PC-3 (cell line): ENCODE results near the gene MAP2. TPM values are rescaled to one million over a fixed set of nuclear protein-coding genes. Genes with fewer than 3 reads are reported as not detected.
A peak's percentile ranks its signal among the peaks of the same experiment; 100 is the strongest.

Experiments
- ATAC-seq: fragments of 200-7000 bp; cut with Tn5 transposase; 2 replicates; pipeline ENCODE4 v1.9.1; 2020; ENCODE audit warnings: mild to moderate bottlenecking, moderate library complexity
- BruUV-seq: library from RNA; stranded (reverse); fragments of 400-500 nt; replicated peaks from 2 replicates; lab custom pipeline; 2021; lab: Mats Ljungman, UMichigan
- CTCF ChIA-PET: fragments of 300-600 bp; sonication (Branson Sonifier 250); formaldehyde crosslinking; loops from one replicate; lab custom pipeline; 2022; ENCODE audit warnings: antibody characterized with exemption; lab: Charles Lee
- POLR2A ChIA-PET: fragments of 300-600 bp; sonication (Branson Sonifier 250); formaldehyde crosslinking; loops from one replicate; lab custom pipeline; 2022; ENCODE audit warnings: antibody characterized with exemption; ENCODE audit not compliant: unreplicated experiment; lab: Charles Lee
- DNase-seq: peaks from one replicate; pipeline ENCODE4 v3.0.0-alpha.2; 2015
- H2AFZ ChIP-seq: fragments of 300-600 bp; sonication (generic); 2 replicates; pipeline ENCODE4 v1.6.0; 2016; ENCODE audit warnings: antibody characterized with exemption, low read length
- H3F3A ChIP-seq: fragments of 300-600 bp; sonication (generic); one replicate; pipeline ENCODE4 v1.6.0; 2017; ENCODE audit warnings: antibody characterized with exemption, low read length, control low read depth, mild to moderate bottlenecking; ENCODE audit not compliant: unreplicated experiment
- H3K27ac ChIP-seq: fragments of 300-600 bp; sonication (generic); 2 replicates; pipeline ENCODE4 v1.5.1; 2016; ENCODE audit warnings: mild to moderate bottlenecking, low read length
- H3K27me3 ChIP-seq: fragments of 300-600 bp; sonication (generic); 2 replicates; pipeline ENCODE4 v1.6.1; 2016; ENCODE audit warnings: low read length, mixed read lengths
- H3K36me3 ChIP-seq: fragments of 300-600 bp; sonication (generic); 2 replicates; pipeline ENCODE4 v1.6.1; 2016; ENCODE audit warnings: low read depth, mixed run types, low read length, mixed read lengths
- H3K4me1 ChIP-seq: fragments of 300-600 bp; sonication (generic); 2 replicates; pipeline ENCODE4 v1.5.1; 2016; ENCODE audit warnings: low read length; ENCODE audit not compliant: insufficient read depth
- H3K4me2 ChIP-seq: fragments of 300-600 bp; sonication (generic); 2 replicates; pipeline ENCODE4 v1.6.0; 2016; ENCODE audit warnings: low read length
- H3K4me3 ChIP-seq: fragments of 300-600 bp; sonication (generic); 2 replicates; pipeline ENCODE4 v1.5.1; 2016; ENCODE audit warnings: mild to moderate bottlenecking, low read length, mixed read lengths
- H3K79me2 ChIP-seq: fragments of 300-600 bp; sonication (generic); 2 replicates; pipeline ENCODE4 v1.6.1; 2017; ENCODE audit warnings: low read length, mixed read lengths
- H3K9ac ChIP-seq: fragments of 300-600 bp; sonication (generic); 2 replicates; pipeline ENCODE4 v1.6.0; 2016; ENCODE audit warnings: mild to moderate bottlenecking, low read length
- H3K9me2 ChIP-seq: fragments of 300-600 bp; sonication (generic); replicated peaks from 2 replicates; pipeline ENCODE4 v1.6.1; 2016; ENCODE audit warnings: mixed run types, low read length, mixed read lengths
- H3K9me3 ChIP-seq: fragments of 300-600 bp; sonication (generic); 2 replicates; pipeline ENCODE4 v1.6.1; 2016; ENCODE audit warnings: low read length, mixed read lengths
- H4K20me1 ChIP-seq: fragments of 300-600 bp; sonication (generic); 2 replicates; pipeline ENCODE4 v1.6.1; 2016; ENCODE audit warnings: low read length, mixed read lengths
- EZH2 ChIP-seq: fragments of 300-600 bp; sonication (generic); IDR thresholded peaks from one replicate; pipeline ENCODE4 v1.6.1; 2017; ENCODE audit warnings: antibody characterized with exemption, mild to moderate bottlenecking, low read length; ENCODE audit not compliant: unreplicated experiment
- EZH2phosphoT487 ChIP-seq: fragments of 300-600 bp; sonication (generic); IDR thresholded peaks from 2 replicates; pipeline ENCODE4 v1.6.1; 2018; ENCODE audit warnings: mild to moderate bottlenecking, antibody characterized with exemption, low read length, borderline replicate concordance
- intact Hi-C: fragments of 100-400 bp; cut with micrococcal nuclease; formaldehyde crosslinking; loops from 2 replicates; pipeline ENCODE4 v1.9.0; 2023
- total RNA-seq: library from RNA; depleted of rRNA; stranded (reverse); fragments of >200 nt; gene quantifications from 2 replicates; pipeline ENCODE4 v1.2.3, GENCODE V29; 2014
- TF ChIP-seq, protein P1 (sequence below): fragments of 300-600 bp; sonication (generic); conservative IDR thresholded peaks from 2 replicates; pipeline ENCODE4 v1.5.1; 2017; ENCODE audit warnings: antibody characterized with exemption, low read depth, mild to moderate bottlenecking, low read length

Gene MAP2
- total RNA-seq, 1 experiment from 2014 or later, result 2.1 TPM

DNA sequence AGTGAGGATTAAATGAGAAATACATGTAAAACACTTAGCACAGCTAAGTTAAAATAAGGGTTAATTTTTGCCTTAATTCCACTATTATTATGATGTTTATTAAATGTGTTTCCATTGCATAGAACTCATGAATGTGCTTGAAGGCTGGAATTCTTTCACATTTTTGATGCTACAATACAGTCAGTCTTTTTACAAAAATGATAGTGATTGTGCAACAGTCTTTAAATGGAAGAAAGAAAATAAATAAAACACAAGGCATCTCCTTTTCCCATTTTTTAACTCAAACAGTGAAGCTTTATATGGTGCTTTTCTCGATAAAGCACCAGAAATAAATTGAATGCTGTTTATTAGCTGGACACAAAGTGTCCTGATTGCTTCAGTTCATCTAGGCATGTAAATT is 123.9 kb downstream of the MAP2 start:
- Histone ChIP-seq H3K4me3 (no peak overlapping the region), H3K27me3 (no peaks in the 10 kb centered on the region)

DNA sequence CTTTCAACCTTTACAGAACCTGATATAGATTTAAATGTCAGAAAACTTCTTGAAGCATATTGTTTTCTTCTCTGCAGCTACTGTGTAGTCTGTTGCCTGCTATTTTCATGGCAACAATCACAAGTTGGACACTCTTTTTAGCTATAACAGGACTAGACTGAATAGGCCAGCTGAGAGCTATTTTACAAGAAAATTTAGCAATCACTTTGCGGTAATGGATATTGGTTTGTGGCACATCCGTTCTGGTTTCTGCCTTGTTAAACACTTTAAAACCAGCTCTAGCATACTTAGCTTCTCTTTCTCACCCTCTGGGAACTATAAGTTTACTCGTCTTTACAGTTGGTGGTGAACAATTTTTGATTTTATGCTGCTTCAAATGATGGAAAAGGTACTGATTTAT is 125.7 kb downstream of the MAP2 start:
- Histone ChIP-seq H3K4me1 (no peaks in the 10 kb centered on the region), H3K36me3 (no peaks in the 10 kb centered on the region), H3K27me3 (no peaks in the 10 kb centered on the region), H3K4me2 (no peak overlapping the region), H4K20me1 (no peaks in the 10 kb centered on the region), H3K9me3 (no peaks in the 10 kb centered on the region), H3F3A (no peaks in the 10 kb centered on the region), H3K9me2 (no peaks in the 10 kb centered on the region), H3K4me3 (no peak overlapping the region), H3K79me2 (no peaks in the 10 kb centered on the region), H3K27ac (no peak overlapping the region), H3K9ac (no peak overlapping the region), H2AFZ (no peak overlapping the region)
- no TSS peak for BruUV-seq
- ATAC-seq (no peak), DNase-seq (no peak)
- CTCF ChIA-PET, result no interaction called here
- POLR2A ChIA-PET, result no interaction called here
- intact Hi-C loops, result no loop called here
- TF ChIP-seq, protein P1, sequence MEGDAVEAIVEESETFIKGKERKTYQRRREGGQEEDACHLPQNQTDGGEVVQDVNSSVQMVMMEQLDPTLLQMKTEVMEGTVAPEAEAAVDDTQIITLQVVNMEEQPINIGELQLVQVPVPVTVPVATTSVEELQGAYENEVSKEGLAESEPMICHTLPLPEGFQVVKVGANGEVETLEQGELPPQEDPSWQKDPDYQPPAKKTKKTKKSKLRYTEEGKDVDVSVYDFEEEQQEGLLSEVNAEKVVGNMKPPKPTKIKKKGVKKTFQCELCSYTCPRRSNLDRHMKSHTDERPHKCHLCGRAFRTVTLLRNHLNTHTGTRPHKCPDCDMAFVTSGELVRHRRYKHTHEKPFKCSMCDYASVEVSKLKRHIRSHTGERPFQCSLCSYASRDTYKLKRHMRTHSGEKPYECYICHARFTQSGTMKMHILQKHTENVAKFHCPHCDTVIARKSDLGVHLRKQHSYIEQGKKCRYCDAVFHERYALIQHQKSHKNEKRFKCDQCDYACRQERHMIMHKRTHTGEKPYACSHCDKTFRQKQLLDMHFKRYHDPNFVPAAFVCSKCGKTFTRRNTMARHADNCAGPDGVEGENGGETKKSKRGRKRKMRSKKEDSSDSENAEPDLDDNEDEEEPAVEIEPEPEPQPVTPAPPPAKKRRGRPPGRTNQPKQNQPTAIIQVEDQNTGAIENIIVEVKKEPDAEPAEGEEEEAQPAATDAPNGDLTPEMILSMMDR, result no peak
- no peak for TF ChIP-seq EZH2
- no peak for TF ChIP-seq EZH2phosphoT487

More for the DNA sequence above, 123.9 kb downstream of the MAP2 start:
- Histone ChIP-seq H3F3A (no peaks in the 10 kb centered on the region), H2AFZ (no peak overlapping the region), H3K4me2 (no peak overlapping the region), H3K27ac (no peak overlapping the region), H3K9me2 (no peaks in the 10 kb centered on the region), H3K4me1 (no peaks in the 10 kb centered on the region), H4K20me1 (no peaks in the 10 kb centered on the region), H3K9me3 (no peaks in the 10 kb centered on the region), H3K36me3 (no peaks in the 10 kb centered on the region), H3K9ac (no peak overlapping the region), H3K79me2 (no peaks in the 10 kb centered on the region)
- TF ChIP-seq, protein P1, result no peak
- TF ChIP-seq EZH2 (no peak), EZH2phosphoT487 (no peak)
- no peak for ATAC-seq
- DNase-seq, result no peak
- ChIA-PET CTCF (no interaction called here), POLR2A (no interaction called here)
- intact Hi-C loops, result no loop called here
- no TSS peak for BruUV-seq

DNA sequence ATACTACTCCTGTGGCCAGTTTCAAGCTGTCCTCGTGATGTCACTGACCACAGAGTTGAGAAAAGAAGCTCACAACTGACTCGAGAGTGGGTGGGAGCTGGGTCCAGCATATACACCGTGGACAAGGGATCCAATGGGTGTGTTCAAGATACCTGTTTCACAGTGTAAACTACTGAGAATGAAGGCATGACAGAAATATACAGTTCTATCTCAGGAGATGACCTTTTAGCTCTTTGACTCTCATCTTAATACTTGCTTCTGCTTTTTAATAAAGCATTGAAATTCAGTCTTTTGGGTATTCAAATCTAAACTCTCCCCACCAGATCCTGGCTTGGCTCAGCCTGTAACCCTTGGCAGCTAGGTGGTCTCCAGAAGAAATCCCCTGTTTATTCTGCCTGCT is 130.1 kb downstream of the MAP2 start:
- H3K4me1 ChIP-seq, result no peaks in the 10 kb centered on the region
- H3F3A ChIP-seq, result no peaks in the 10 kb centered on the region
- no peaks in the 10 kb centered on the region for H4K20me1 ChIP-seq
- no peak overlapping the region for H3K4me2 ChIP-seq
- no peak overlapping the region for H3K27ac ChIP-seq
- H3K36me3 ChIP-seq, result no peaks in the 10 kb centered on the region
- H3K9ac ChIP-seq, result no peak overlapping the region
- H3K79me2 ChIP-seq, result no peaks in the 10 kb centered on the region
- no TSS peak for BruUV-seq
- H3K9me3 ChIP-seq, result no peaks in the 10 kb centered on the region
- CTCF ChIA-PET, result no interaction called here
- H3K4me3 ChIP-seq, result no peak overlapping the region
- TF ChIP-seq, protein P1, result no peak
- TF ChIP-seq EZH2 (no peak), EZH2phosphoT487 (no peak)
- POLR2A ChIA-PET, result no interaction called here
- intact Hi-C loops, result no loop called here
- no peaks in the 10 kb centered on the region for H3K9me2 ChIP-seq
- no peaks in the 10 kb centered on the region for H3K27me3 ChIP-seq
- no peak for ATAC-seq
- peak overlapping the region; percentile 26; the same call in 1 of the 2 replicates for H2AFZ ChIP-seq
- DNase-seq, result no peak
